Measurements from ENCODE around the gene ZNRD2.

The ZNRD2 gene

DNA sequence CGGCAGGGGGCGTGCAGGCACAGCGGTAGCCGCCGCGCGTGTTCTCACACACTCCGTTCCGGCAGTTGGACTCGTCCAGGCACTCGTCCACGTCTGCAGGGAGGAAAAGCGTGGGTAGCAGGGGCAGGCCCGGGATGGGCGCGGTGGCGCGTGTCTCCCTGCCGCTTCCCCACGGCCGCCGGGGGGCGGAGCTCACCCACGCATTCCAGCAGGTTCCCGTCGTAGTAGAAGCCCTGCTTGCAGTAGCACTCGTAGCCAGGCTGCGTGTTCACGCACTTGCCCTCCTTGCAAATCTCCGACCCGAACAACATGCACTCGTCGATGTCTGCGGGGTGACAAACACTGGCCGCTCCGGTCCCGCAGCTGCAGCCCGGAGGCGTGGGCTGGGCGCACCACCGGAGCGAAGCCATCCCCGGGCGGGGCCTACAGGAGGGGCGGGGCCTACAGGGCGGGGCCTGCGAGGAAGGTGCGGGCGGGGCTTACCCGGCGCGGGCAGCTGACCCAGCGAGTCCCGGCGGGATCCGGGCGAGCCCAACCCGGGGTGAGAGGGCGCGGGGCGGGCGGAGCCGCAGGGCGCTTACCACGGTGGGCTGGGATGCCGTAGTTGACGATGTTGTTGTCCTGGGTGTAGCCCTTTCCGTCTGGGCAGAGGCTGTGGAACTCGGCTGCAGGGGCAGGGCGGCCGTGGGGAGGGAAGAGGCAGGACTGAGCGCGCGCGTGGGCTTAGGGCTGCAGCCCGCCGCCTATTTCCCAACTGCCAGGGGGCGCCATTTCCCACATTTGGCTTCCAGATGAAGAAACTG is 29.8 kb upstream of the ZNRD2 start:
- H3K27me3 ChIP-seq (ENCODE audit: control insufficient read depth, insufficient read depth, low read length), result peaks cover 42% of the 10 kb centered on the region
- peaks cover 19% of the 10 kb centered on the region for H3K36me3 ChIP-seq (ENCODE audit: control insufficient read depth, insufficient read depth, low read length)
- H3K4me1 ChIP-seq (ENCODE audit: control insufficient read depth, insufficient read depth, low read length), result no peaks in the 10 kb centered on the region
- H3K4me3 ChIP-seq (ENCODE audit: low read depth, low read length), result peak overlapping the region; percentile 77
- H3K9ac ChIP-seq (ENCODE audit: low read depth, low read length), result no peak overlapping the region
- no peaks in the 10 kb centered on the region for H3K9me3 ChIP-seq (ENCODE audit: control insufficient read depth, insufficient read depth, low read length)

GRCh38 chr11:65541093-65541982 is 28.9 kb upstream of the ZNRD2 start:
- Histone ChIP-seq H3K4me3 (ENCODE audit: low read depth, low read length) (peak overlapping the region; percentile 77), H3K9me3 (ENCODE audit: control insufficient read depth, insufficient read depth, low read length) (no peaks in the 10 kb centered on the region), H3K27me3 (ENCODE audit: control insufficient read depth, insufficient read depth, low read length) (peaks cover 50% of the 10 kb centered on the region), H3K4me1 (ENCODE audit: control insufficient read depth, insufficient read depth, low read length) (no peaks in the 10 kb centered on the region), H3K9ac (ENCODE audit: low read depth, low read length) (no peak overlapping the region), H3K36me3 (ENCODE audit: control insufficient read depth, insufficient read depth, low read length) (peaks cover 12% of the 10 kb centered on the region)

GRCh38 chr11:65542738-65543390 is 27.4 kb upstream of the ZNRD2 start:
- no peak overlapping the region for H3K4me3 ChIP-seq (ENCODE audit: low read depth, low read length)
- no peaks in the 10 kb centered on the region for H3K4me1 ChIP-seq (ENCODE audit: control insufficient read depth, insufficient read depth, low read length)

GRCh38 chr11:65545853-65546216 is 24.4 kb upstream of the ZNRD2 start:
- Histone ChIP-seq H3K36me3 (ENCODE audit: control insufficient read depth, insufficient read depth, low read length) (no peaks in the 10 kb centered on the region), H3K4me1 (ENCODE audit: control insufficient read depth, insufficient read depth, low read length) (no peaks in the 10 kb centered on the region), H3K27me3 (ENCODE audit: control insufficient read depth, insufficient read depth, low read length) (peaks cover 70% of the 10 kb centered on the region), H3K9me3 (ENCODE audit: control insufficient read depth, insufficient read depth, low read length) (no peaks in the 10 kb centered on the region), H3K4me3 (ENCODE audit: low read depth, low read length) (peak overlapping the region; percentile 64), H3K9ac (ENCODE audit: low read depth, low read length) (no peak overlapping the region)

More at GRCh38 chr11:65542738-65543390, 27.4 kb upstream of the ZNRD2 start:
- peaks cover 57% of the 10 kb centered on the region for H3K27me3 ChIP-seq (ENCODE audit: control insufficient read depth, insufficient read depth, low read length)
- H3K9me3 ChIP-seq (ENCODE audit: control insufficient read depth, insufficient read depth, low read length), result no peaks in the 10 kb centered on the region
- no peak overlapping the region for H3K9ac ChIP-seq (ENCODE audit: low read depth, low read length)
- H3K36me3 ChIP-seq (ENCODE audit: control insufficient read depth, insufficient read depth, low read length), result peaks cover 2% of the 10 kb centered on the region

GRCh38 chr11:65546217-65546958 is 23.9 kb upstream of the ZNRD2 start:
- no peak overlapping the region for H3K9ac ChIP-seq (ENCODE audit: low read depth, low read length)

DNA sequence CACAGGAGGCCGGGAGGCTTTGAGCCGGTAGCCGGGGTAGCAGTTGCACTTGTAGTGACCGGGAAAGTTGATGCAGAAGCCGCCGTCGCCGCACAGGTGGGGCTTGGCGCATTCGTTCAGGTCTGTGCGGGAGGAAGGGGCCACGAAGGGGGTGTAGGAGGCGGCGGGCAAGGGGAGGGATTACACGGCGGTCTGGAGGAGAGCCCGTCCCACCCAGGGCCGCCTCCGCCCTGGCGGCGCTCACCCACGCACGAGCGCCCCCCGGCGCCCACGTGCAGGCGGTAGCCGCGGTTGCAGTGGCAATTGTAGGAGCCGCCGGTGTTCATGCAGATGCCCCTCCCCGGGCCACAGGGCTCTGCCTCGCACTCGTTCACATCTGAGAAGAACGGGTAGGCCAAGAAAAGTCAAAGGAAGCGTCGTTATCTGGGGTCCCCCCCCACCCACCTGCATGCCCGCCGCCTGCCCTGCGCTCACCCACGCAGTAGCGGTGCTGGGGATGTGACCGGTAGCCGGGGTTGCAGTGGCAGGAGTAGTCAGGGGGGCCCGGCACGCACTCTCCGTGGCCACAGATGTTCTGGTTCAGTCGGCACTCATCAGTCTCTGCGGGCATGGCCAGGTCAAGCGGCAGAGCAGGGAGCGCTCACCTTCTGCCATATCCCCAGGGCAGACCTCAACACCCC is 22.7 kb upstream of the ZNRD2 start:
- H3K9ac ChIP-seq (ENCODE audit: low read depth, low read length), result no peak overlapping the region
- no peaks in the 10 kb centered on the region for H3K36me3 ChIP-seq (ENCODE audit: control insufficient read depth, insufficient read depth, low read length)
- no peaks in the 10 kb centered on the region for H3K9me3 ChIP-seq (ENCODE audit: control insufficient read depth, insufficient read depth, low read length)
- H3K4me1 ChIP-seq (ENCODE audit: control insufficient read depth, insufficient read depth, low read length), result peaks cover 4% of the 10 kb centered on the region
- peak overlapping the region; percentile 43 for H3K4me3 ChIP-seq (ENCODE audit: low read depth, low read length)
- H3K27me3 ChIP-seq (ENCODE audit: control insufficient read depth, insufficient read depth, low read length), result peaks cover 70% of the 10 kb centered on the region

More at GRCh38 chr11:65546217-65546958, 23.9 kb upstream of the ZNRD2 start:
- Histone ChIP-seq H3K36me3 (ENCODE audit: control insufficient read depth, insufficient read depth, low read length) (no peaks in the 10 kb centered on the region), H3K27me3 (ENCODE audit: control insufficient read depth, insufficient read depth, low read length) (peaks cover 69% of the 10 kb centered on the region), H3K9me3 (ENCODE audit: control insufficient read depth, insufficient read depth, low read length) (no peaks in the 10 kb centered on the region), H3K4me1 (ENCODE audit: control insufficient read depth, insufficient read depth, low read length) (peaks cover under 1% of the 10 kb centered on the region), H3K4me3 (ENCODE audit: low read depth, low read length) (peak overlapping the region; percentile 64)

GRCh38 chr11:65548395-65548794 is 21.9 kb upstream of the ZNRD2 start:
- peaks cover 6% of the 10 kb centered on the region for H3K4me1 ChIP-seq (ENCODE audit: control insufficient read depth, insufficient read depth, low read length)
- no peaks in the 10 kb centered on the region for H3K9me3 ChIP-seq (ENCODE audit: control insufficient read depth, insufficient read depth, low read length)
- peaks cover 65% of the 10 kb centered on the region for H3K27me3 ChIP-seq (ENCODE audit: control insufficient read depth, insufficient read depth, low read length)
- H3K36me3 ChIP-seq (ENCODE audit: control insufficient read depth, insufficient read depth, low read length), result no peaks in the 10 kb centered on the region
- no peak overlapping the region for H3K9ac ChIP-seq (ENCODE audit: low read depth, low read length)
- no peak overlapping the region for H3K4me3 ChIP-seq (ENCODE audit: low read depth, low read length)

DNA sequence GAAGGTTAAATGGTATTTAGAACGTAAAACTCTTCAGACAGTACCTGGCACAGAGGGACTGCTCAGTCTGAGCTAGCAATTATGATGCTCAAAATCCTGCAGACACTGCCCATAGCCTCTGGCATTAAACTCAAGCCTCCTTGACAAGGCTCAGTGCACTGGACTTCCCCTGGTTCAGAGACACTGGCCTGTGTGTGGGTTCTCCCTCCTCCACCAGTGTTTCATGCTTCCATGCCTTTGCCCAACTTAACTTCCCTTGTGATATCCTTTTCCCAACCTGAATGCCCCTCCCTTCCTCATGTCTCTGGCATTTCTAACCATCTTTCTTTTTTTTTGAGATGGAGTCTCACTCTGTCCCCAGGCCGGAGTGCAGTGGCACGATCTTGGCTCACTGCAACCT is 21.2 kb upstream of the ZNRD2 start:
- Histone ChIP-seq H3K9me3 (ENCODE audit: control insufficient read depth, insufficient read depth, low read length) (no peaks in the 10 kb centered on the region), H3K9ac (ENCODE audit: low read depth, low read length) (no peak overlapping the region), H3K36me3 (ENCODE audit: control insufficient read depth, insufficient read depth, low read length) (no peaks in the 10 kb centered on the region), H3K4me3 (ENCODE audit: low read depth, low read length) (no peak overlapping the region), H3K27me3 (ENCODE audit: control insufficient read depth, insufficient read depth, low read length) (peaks cover 61% of the 10 kb centered on the region), H3K4me1 (ENCODE audit: control insufficient read depth, insufficient read depth, low read length) (peaks cover 6% of the 10 kb centered on the region)

- H3K9me3 ChIP-seq (ENCODE audit: control insufficient read depth, insufficient read depth, low read length), result no peaks in the 10 kb centered on the region
- peaks cover 6% of the 10 kb centered on the region for H3K4me1 ChIP-seq (ENCODE audit: control insufficient read depth, insufficient read depth, low read length)
- no peak overlapping the region for H3K9ac ChIP-seq (ENCODE audit: low read depth, low read length)
- no peaks in the 10 kb centered on the region for H3K36me3 ChIP-seq (ENCODE audit: control insufficient read depth, insufficient read depth, low read length)
- H3K4me3 ChIP-seq (ENCODE audit: low read depth, low read length), result peak overlapping the region; percentile 20
- H3K27me3 ChIP-seq (ENCODE audit: control insufficient read depth, insufficient read depth, low read length), result peaks cover 62% of the 10 kb centered on the region
Measured at GRCh38 chr11:65551572-65552387, 18.5 kb upstream of the ZNRD2 start.

DNA sequence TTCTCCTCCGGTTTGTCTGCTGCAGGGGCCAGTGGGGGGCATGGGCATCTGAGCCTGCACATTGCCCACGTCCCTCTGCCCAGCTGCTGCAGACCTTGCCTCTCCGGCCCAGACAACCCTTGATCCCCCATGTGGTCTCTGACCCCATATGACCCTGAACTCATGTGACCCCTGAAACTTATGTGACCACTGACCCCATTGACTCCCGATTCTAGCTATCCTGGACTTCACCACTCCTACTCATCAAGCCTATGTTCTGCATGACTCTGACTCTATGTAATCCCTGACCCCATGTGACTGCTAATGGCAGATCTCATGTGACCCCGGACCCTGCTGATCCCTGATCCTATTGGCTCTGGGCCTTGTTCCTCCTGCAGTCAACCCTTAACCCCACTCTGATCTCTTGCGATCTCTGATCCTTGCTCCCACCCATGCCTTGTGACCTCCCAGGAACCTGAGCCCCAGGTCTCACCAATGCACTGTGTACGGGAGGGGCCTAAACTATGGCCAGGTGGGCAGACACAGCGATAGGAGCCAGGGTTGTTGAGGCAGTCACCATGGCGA is 17.8 kb upstream of the ZNRD2 start:
- H3K4me1 ChIP-seq (ENCODE audit: control insufficient read depth, insufficient read depth, low read length), result peaks cover 6% of the 10 kb centered on the region
- no peaks in the 10 kb centered on the region for H3K36me3 ChIP-seq (ENCODE audit: control insufficient read depth, insufficient read depth, low read length)
- H3K27me3 ChIP-seq (ENCODE audit: control insufficient read depth, insufficient read depth, low read length), result peaks cover 65% of the 10 kb centered on the region

More for the DNA sequence above, 17.8 kb upstream of the ZNRD2 start:
- no peaks in the 10 kb centered on the region for H3K9me3 ChIP-seq (ENCODE audit: control insufficient read depth, insufficient read depth, low read length)
- no peak overlapping the region for H3K9ac ChIP-seq (ENCODE audit: low read depth, low read length)
- no peak overlapping the region for H3K4me3 ChIP-seq (ENCODE audit: low read depth, low read length)
